Measurements from ENCODE around the gene MAEA. TPM values are rescaled to one million over a fixed set of nuclear protein-coding genes. Genes with fewer than 3 reads are reported as not detected.

Gene MAEA
- total and polyA plus RNA-seq, 10 of the 15 experiments (the other 5 are each of a cell fraction or from before 2014, with no cell fraction given) = 3.6 to 67.1 (median 54.6) TPM

DNA sequence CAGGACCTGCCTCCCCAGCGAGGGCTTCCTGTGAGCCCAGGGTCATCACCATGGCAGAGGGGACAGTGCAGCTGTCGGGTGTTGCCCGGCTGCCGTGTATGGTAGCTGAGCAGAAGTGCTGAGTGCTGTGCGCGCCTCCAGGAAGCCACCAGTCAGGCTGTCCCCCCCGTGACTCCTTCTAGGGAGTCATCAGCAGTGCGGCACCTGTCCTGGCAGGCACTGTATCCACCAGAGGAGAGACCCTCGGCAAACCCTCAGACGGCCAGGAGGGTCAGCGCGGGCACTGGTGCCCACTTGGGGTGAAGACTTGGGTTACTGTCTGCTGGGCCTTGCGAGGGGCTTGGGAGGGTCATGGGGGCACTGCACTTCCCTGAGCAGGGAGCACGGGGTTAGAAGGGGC is 65.7 kb downstream of the MAEA start:
- ChIA-PET RAD21 (ENCODE audit: unreplicated experiment) (no interaction called here), CTCF (interaction anchor here (0.8 to 1.4 kb wide), 5 partner anchors 8 to 613 kb away, joined by 3 to 7 read pairs (median 3); partner anchors contain the start of gene UVSSA), SMC1A (ENCODE audit: uncharacterized antibody, unreplicated experiment) (interaction anchor here (1.7 kb wide), 1 partner anchor 224 kb away, joined by 6 read pairs; no protein-coding TSS in a partner anchor), POLR2A (no interaction called here)
- in situ Hi-C loops (cut with MboI) = no loop called here
- no peak overlapping the region for H3K27ac ChIP-seq (ENCODE audit: control insufficient read depth, insufficient read depth)
- peaks cover 0 to 3% of the 10 kb centered on the region in 2 experiments; a peak in 3 of 4 replicates for H3K36me3 ChIP-seq (ENCODE audit: control insufficient read depth in 2 of 2, insufficient read depth in 2 of 2, low read length in 1 of 2)
- DNase-seq (ENCODE audit: low read depth, low spot score) (no peak), ATAC-seq (no peak), FAIRE-seq (no peak)
- H2AFZ ChIP-seq (ENCODE audit: control insufficient read depth, low read depth, low read length) = no peak overlapping the region
- no peak overlapping the region for H3K9ac ChIP-seq (ENCODE audit: control insufficient read depth, insufficient read depth, low read length)
- WGBS (ENCODE audit: insufficient coverage, insufficient replicate concordance, low lambda C conversion rate, missing lambda C conversion rate) = 97% methylated on average over 14 of the region's 14 CpGs
- H3K79me2 ChIP-seq (ENCODE audit: control insufficient read depth, insufficient read depth, low read length) = no peaks in the 10 kb centered on the region
- no peaks in the 10 kb centered on the region for H3K9me3 ChIP-seq (replicated peaks; ENCODE audit: control insufficient read depth, insufficient read depth, low read length)
- H3K27me3 ChIP-seq (replicated peaks in 1 of 2; ENCODE audit: control insufficient read depth in 2 of 2, insufficient read depth in 2 of 2, low read length in 1 of 2) = no peaks in the 10 kb centered on the region
- H3K4me2 ChIP-seq (ENCODE audit: control insufficient read depth, insufficient read depth) = no peak overlapping the region
- no peak for TF ChIP-seq POU2F2 (IDR thresholded peaks at IDR 0.05; ENCODE audit: borderline replicate concordance, low read depth, low read length)
- no peak for TF ChIP-seq MEF2A (IDR thresholded peaks at IDR 0.05; ENCODE audit: insufficient read depth, low read depth, low read length)
- TF ChIP-seq SMARCA5 (IDR thresholded peaks at IDR 0.05) = no peak
- TF ChIP-seq POLR2A (IDR thresholded peaks at IDR 0.05; ENCODE audit: low read depth, low read length) = 0 out of 2 replicates have a peak, but pooled peaks have one; percentile 25
- H3K4me1 ChIP-seq (ENCODE audit: control insufficient read depth, insufficient read depth, low read length) = peaks cover 2% of the 10 kb centered on the region; the same call in 1 of the 2 replicates
- intact Hi-C loops (cut with micrococcal nuclease; ENCODE audit: unreplicated experiment) = no loop called here
- BruUV-seq (replicated peaks) = no TSS peak
- no peaks in the 10 kb centered on the region for H4K20me1 ChIP-seq (ENCODE audit: control insufficient read depth, insufficient read depth)
- no peak overlapping the region for H3K4me3 ChIP-seq

DNA sequence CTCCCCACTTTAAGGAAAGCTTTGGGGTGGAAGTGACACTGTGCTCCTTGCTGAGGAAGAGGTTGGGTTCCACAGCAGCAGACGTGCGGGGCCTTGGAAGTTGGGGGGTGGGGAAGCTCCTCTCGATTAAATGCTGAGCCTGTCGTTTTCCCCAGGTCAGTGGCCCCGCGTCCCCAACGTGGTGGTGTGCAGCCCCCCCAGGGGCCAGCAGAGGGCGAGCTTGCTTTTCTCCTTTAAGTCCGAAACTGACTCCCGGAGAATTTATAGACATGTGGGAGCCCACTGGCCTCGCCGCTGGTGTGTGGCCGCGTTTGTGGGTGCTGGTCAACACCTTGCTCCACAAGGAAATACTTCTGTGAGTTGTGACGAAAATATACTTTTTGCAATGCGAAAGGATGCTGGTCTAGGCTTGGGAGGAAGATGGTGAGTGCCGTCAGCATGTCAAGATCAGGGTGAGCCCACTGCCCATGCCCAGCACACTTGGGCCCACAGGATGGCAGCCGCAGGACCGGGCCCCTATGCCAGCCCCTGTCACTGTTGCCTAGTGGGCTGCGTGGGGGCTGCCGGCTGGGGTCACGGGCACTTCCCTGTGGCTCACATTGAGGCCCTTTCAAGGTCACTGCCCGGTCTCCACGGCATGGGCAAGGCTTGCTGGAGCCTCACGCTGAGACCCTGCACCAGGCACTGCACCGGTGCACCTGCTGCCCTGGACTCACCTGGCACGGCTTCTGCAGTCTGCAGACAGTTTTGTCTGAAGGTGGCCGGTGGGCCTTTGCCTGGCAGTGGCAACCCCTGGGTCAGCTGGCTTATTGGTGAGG is 66.7 kb downstream of the MAEA start:
- Histone ChIP-seq H3K36me3 (ENCODE audit: control insufficient read depth in 2 of 2, insufficient read depth in 2 of 2, low read length in 1 of 2) (peaks cover 0 to 3% of the 10 kb centered on the region in 2 experiments; a peak in 3 of 4 replicates), H3K27ac (ENCODE audit: control insufficient read depth, insufficient read depth) (no peak overlapping the region), H4K20me1 (ENCODE audit: control insufficient read depth, insufficient read depth) (no peaks in the 10 kb centered on the region), H3K9ac (ENCODE audit: control insufficient read depth, insufficient read depth, low read length) (no peak overlapping the region), H3K4me2 (ENCODE audit: control insufficient read depth, insufficient read depth) (no peak overlapping the region), H3K4me3 (no peak overlapping the region), H2AFZ (ENCODE audit: control insufficient read depth, low read depth, low read length) (no peak overlapping the region), H3K9me3 (replicated peaks; ENCODE audit: control insufficient read depth, insufficient read depth, low read length) (no peaks in the 10 kb centered on the region), H3K79me2 (ENCODE audit: control insufficient read depth, insufficient read depth, low read length) (no peaks in the 10 kb centered on the region), H3K27me3 (replicated peaks in 1 of 2; ENCODE audit: control insufficient read depth in 2 of 2, insufficient read depth in 2 of 2, low read length in 1 of 2) (no peaks in the 10 kb centered on the region), H3K4me1 (ENCODE audit: control insufficient read depth, insufficient read depth, low read length) (peaks cover 2% of the 10 kb centered on the region; the same call in 1 of the 2 replicates)
- ChIA-PET SMC1A (ENCODE audit: uncharacterized antibody, unreplicated experiment) (interaction anchor here (1.7 kb wide), 1 partner anchor 225 kb away, joined by 6 read pairs; no protein-coding TSS in a partner anchor), CTCF (interaction anchor here (0.8 to 1.4 kb wide), 6 partner anchors 9 to 367 kb away, joined by 3 to 7 read pairs (median 4); partner anchors contain the start of gene UVSSA), POLR2A (no interaction called here), RAD21 (ENCODE audit: unreplicated experiment) (no interaction called here)
- WGBS (ENCODE audit: insufficient coverage, insufficient replicate concordance, low lambda C conversion rate, missing lambda C conversion rate) = 87% methylated on average over 28 of the region's 28 CpGs
- FAIRE-seq (no peak), ATAC-seq (peak; percentile 29; the same call in 1 of the 3 replicates), DNase-seq (ENCODE audit: low read depth, low spot score) (no peak)
- intact Hi-C loops (cut with micrococcal nuclease; ENCODE audit: unreplicated experiment) = no loop called here
- BruUV-seq (replicated peaks) = no TSS peak
- in situ Hi-C loops (cut with MboI) = no loop called here
- no peak for TF ChIP-seq HDAC2 (IDR thresholded peaks at IDR 0.05)
- TF ChIP-seq, protein P1, sequence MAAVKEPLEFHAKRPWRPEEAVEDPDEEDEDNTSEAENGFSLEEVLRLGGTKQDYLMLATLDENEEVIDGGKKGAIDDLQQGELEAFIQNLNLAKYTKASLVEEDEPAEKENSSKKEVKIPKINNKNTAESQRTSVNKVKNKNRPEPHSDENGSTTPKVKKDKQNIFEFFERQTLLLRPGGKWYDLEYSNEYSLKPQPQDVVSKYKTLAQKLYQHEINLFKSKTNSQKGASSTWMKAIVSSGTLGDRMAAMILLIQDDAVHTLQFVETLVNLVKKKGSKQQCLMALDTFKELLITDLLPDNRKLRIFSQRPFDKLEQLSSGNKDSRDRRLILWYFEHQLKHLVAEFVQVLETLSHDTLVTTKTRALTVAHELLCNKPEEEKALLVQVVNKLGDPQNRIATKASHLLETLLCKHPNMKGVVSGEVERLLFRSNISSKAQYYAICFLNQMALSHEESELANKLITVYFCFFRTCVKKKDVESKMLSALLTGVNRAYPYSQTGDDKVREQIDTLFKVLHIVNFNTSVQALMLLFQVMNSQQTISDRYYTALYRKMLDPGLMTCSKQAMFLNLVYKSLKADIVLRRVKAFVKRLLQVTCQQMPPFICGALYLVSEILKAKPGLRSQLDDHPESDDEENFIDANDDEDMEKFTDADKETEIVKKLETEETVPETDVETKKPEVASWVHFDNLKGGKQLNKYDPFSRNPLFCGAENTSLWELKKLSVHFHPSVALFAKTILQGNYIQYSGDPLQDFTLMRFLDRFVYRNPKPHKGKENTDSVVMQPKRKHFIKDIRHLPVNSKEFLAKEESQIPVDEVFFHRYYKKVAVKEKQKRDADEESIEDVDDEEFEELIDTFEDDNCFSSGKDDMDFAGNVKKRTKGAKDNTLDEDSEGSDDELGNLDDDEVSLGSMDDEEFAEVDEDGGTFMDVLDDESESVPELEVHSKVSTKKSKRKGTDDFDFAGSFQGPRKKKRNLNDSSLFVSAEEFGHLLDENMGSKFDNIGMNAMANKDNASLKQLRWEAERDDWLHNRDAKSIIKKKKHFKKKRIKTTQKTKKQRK (IDR thresholded peaks at IDR 0.05; ENCODE audit: low read depth, low read length) = no peak
- TF ChIP-seq, protein P2, sequence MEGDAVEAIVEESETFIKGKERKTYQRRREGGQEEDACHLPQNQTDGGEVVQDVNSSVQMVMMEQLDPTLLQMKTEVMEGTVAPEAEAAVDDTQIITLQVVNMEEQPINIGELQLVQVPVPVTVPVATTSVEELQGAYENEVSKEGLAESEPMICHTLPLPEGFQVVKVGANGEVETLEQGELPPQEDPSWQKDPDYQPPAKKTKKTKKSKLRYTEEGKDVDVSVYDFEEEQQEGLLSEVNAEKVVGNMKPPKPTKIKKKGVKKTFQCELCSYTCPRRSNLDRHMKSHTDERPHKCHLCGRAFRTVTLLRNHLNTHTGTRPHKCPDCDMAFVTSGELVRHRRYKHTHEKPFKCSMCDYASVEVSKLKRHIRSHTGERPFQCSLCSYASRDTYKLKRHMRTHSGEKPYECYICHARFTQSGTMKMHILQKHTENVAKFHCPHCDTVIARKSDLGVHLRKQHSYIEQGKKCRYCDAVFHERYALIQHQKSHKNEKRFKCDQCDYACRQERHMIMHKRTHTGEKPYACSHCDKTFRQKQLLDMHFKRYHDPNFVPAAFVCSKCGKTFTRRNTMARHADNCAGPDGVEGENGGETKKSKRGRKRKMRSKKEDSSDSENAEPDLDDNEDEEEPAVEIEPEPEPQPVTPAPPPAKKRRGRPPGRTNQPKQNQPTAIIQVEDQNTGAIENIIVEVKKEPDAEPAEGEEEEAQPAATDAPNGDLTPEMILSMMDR (IDR thresholded peaks at IDR 0.05 in 2 of 3, conservative IDR thresholded peaks at IDR 0.05 in 1 of 3; ENCODE audit: control insufficient read depth in 2 of 3, extremely low read depth in 1 of 3, insufficient read depth in 1 of 3, low read depth in 3 of 3, low read length in 3 of 3) = peak; percentile 50 to 70 (median 60)
- no peak for TF ChIP-seq MTA3 (IDR thresholded peaks at IDR 0.05; ENCODE audit: borderline replicate concordance, low read length)
- TF ChIP-seq FOS (IDR thresholded peaks at IDR 0.05; ENCODE audit: borderline replicate concordance, extremely low read depth, insufficient read length) = no peak
- TF ChIP-seq DPF2 (IDR thresholded peaks at IDR 0.05) = no peak
- TF ChIP-seq EP300 (IDR thresholded peaks at IDR 0.05; ENCODE audit: borderline replicate concordance in 1 of 2, control insufficient read depth in 1 of 2, low read depth in 2 of 2, low read length in 2 of 2) = no peak

All from GM12878 (cell line).